Mucosa of stomach (tissue), 1 donor: ENCODE data around the gene EBLN1.

Experiments
- H3K27me3 ChIP-seq: one replicate; pipeline ENCODE4 v1.7.0; 2013; ENCODE audit warnings: mild to moderate bottlenecking, low read length; ENCODE audit not compliant: control insufficient read depth, insufficient read depth
- H3K36me3 ChIP-seq: one replicate; pipeline ENCODE4 v1.7.0; 2013; ENCODE audit warnings: low read length; ENCODE audit not compliant: control insufficient read depth, insufficient read depth
- H3K4me1 ChIP-seq: one replicate; pipeline ENCODE4 v1.7.0; 2013; ENCODE audit warnings: mild to moderate bottlenecking, low read length; ENCODE audit not compliant: control insufficient read depth, insufficient read depth
- H3K4me3 ChIP-seq: one replicate; pipeline ENCODE4 v1.7.0; 2013; ENCODE audit warnings: low read length
- H3K9ac ChIP-seq: one replicate; pipeline ENCODE4 v1.7.0; 2013; ENCODE audit warnings: mild to moderate bottlenecking, low read length, moderate library complexity
- H3K9me3 ChIP-seq: one replicate; pipeline ENCODE4 v1.7.0; 2013; ENCODE audit warnings: mild to moderate bottlenecking, low read length, moderate library complexity; ENCODE audit not compliant: control insufficient read depth
- donor health status: Pancreatic carcinoma.

The EBLN1 gene

DNA sequence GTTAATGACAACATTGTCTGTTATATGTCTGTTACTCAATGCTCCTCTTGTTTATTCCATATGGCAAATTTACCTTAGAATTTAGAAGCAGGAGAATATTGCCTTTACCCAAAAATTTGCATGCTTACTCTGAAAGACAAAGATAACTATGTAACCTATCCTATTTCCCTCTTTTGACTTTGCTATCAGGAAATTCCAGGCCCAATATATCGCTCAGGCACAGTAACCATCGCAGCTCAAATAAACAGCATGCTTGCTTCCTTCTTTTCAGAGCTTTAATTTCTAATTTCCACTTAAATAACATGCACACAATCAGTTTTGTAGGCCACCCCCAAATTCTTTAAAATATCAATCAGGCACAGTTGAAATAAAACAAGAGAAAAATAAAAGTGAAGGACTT is 57.8 kb downstream of the EBLN1 start:
- Histone ChIP-seq H3K9ac (no peak overlapping the region), H3K4me3 (no peak overlapping the region), H3K27me3 (no peaks in the 10 kb centered on the region), H3K9me3 (no peaks in the 10 kb centered on the region), H3K36me3 (no peaks in the 10 kb centered on the region), H3K4me1 (no peaks in the 10 kb centered on the region)

DNA sequence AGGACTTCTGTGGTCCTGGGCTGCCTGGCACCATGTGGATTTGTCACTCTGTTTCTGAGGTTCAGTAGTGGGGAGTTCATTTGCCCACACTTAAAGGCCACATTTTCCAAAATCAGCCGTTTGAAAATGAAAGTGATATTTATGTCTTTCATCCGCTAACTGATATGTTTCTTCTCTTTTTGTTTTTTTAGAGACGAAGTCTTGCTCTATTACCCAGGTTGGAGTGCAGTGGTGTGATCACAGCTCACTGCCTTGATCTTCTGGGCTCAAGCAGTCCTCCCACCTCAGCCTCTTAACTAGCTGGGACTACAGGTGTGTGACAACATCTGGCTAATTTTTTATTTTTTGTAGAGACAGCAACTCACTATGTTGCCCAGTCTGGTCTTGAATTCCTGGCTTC is 58.6 kb downstream of the EBLN1 start:
- Histone ChIP-seq H3K27me3 (no peaks in the 10 kb centered on the region), H3K9me3 (no peaks in the 10 kb centered on the region), H3K9ac (no peak overlapping the region), H3K4me1 (no peaks in the 10 kb centered on the region), H3K36me3 (no peaks in the 10 kb centered on the region), H3K4me3 (no peak overlapping the region)
